22Rv1 (cell line): ENCODE results near the gene MTG2.

Source experiments
- CTCF ChIP-seq: fragments of 450-650 bp; IDR thresholded peaks from 2 replicates; pipeline ENCODE4 v1.5.1; 2017; ENCODE audit warnings: mild to moderate bottlenecking
- ZFX ChIP-seq: fragments of 450-650 bp; IDR thresholded peaks from 2 replicates; pipeline ENCODE4 v1.6.1; 2017; ENCODE audit warnings: antibody characterized with exemption, borderline replicate concordance

- no peak for TF ChIP-seq CTCF
- no peak for TF ChIP-seq ZFX
These were observed 13.9 kb upstream of the MTG2 start for GRCh38 chr20:62168890-62169435.
